ENCODE measurements around the gene OR10H4. TPM values are rescaled to one million over a fixed set of nuclear protein-coding genes. Genes with fewer than 3 reads are reported as not detected.

Gene OR10H4
- total and polyA plus RNA-seq, 2 of the 8 experiments (the other 6 are each of a cell fraction or from before 2014, with no cell fraction given) = not detected

- Histone ChIP-seq H3K9me3 (ENCODE audit: insufficient read depth in 2 of 2, low read depth in 1 of 2, low read length in 1 of 2) (peaks cover 71 to 80% of the 10 kb centered on the region in 2 experiments), H3K27ac (ENCODE audit: low read depth, low read length) (no peak overlapping the region), H3K36me3 (ENCODE audit: control insufficient read depth in 2 of 4, insufficient read depth in 4 of 4, low read length in 3 of 4) (no peaks in the 10 kb centered on the region), H3K23me2 (ENCODE audit: low read depth, low read length) (no peaks in the 10 kb centered on the region), H3K4me2 (ENCODE audit: insufficient read depth in 1 of 2, low read depth in 2 of 2, low read length in 2 of 2) (no peak overlapping the region), H3K79me1 (ENCODE audit: low read depth, low read length) (no peaks in the 10 kb centered on the region), H4K5ac (ENCODE audit: insufficient read length, low read depth, low read length) (no peak overlapping the region), H2AK5ac (ENCODE audit: low read depth, low read length) (no peak overlapping the region), H3K4me3 (ENCODE audit: extremely low read depth in 1 of 4, insufficient read depth in 2 of 4, low read depth in 3 of 4, low read length in 4 of 4) (no peak overlapping the region), H3K14ac (ENCODE audit: insufficient read length) (no peak overlapping the region), H3K9ac (replicated peaks in 1 of 4; ENCODE audit: extremely low read depth in 1 of 4, low read depth in 3 of 4, low read length in 3 of 4) (no peak overlapping the region), H2BK5ac (ENCODE audit: low read depth, low read length) (no peak overlapping the region), H3K4me1 (replicated peaks in 1 of 4; ENCODE audit: control insufficient read depth in 3 of 4, insufficient read depth in 4 of 4, low read length in 3 of 4) (no peaks in the 10 kb centered on the region), H4K20me1 (replicated peaks in 1 of 2; ENCODE audit: control insufficient read depth in 1 of 2, insufficient read depth in 2 of 2, low read length in 2 of 2) (no peaks in the 10 kb centered on the region), H3K23ac (ENCODE audit: insufficient read length) (no peak overlapping the region), H2BK12ac (ENCODE audit: low read depth, low read length) (no peak overlapping the region), H4K91ac (replicated peaks; ENCODE audit: insufficient read length, low read length) (no peak overlapping the region), H2AFZ (ENCODE audit: low read length) (no peak overlapping the region), H3K79me2 (ENCODE audit: control insufficient read depth in 1 of 2, insufficient read depth in 2 of 2, low read length in 2 of 2) (no peaks in the 10 kb centered on the region), H2BK120ac (replicated peaks; ENCODE audit: low read depth, low read length) (no peak overlapping the region), H2BK20ac (ENCODE audit: low read length) (no peak overlapping the region), H2BK15ac (ENCODE audit: low read length) (no peak overlapping the region), H3K27me3 (replicated peaks in 1 of 4; ENCODE audit: control insufficient read depth in 3 of 4, extremely low read depth in 1 of 4, insufficient read depth in 3 of 4, low read length in 3 of 4) (no peaks in the 10 kb centered on the region), H3K4ac (replicated peaks; ENCODE audit: insufficient read length, low read depth, low read length) (no peak overlapping the region), H3K56ac (replicated peaks; ENCODE audit: insufficient read length, low read depth, low read length) (no peak overlapping the region), H4K8ac (ENCODE audit: extremely low read depth, insufficient read depth, low read length) (no peak overlapping the region), H3K18ac (ENCODE audit: extremely low read depth, low read length) (no peak overlapping the region)
- WGBS, 2 experiments (ENCODE audit: extremely low coverage in 1 of 2, insufficient coverage in 1 of 2, insufficient read length in 1 of 2, insufficient replicate concordance in 2 of 2, low coverage in 1 of 2, low lambda C conversion rate in 2 of 2, missing lambda C conversion rate in 1 of 2) = 57% methylated on average over 6 of the region's 6 CpGs; no CpG with 5 or more reads in 1 of the 2 experiments
- FAIRE-seq = no peak
- POLR2A ChIA-PET (ENCODE audit: partially characterized antibody) = no interaction called here
- CTCF ChIA-PET (ENCODE audit: partially characterized antibody) = no interaction called here
- DNase-seq (ENCODE audit: low read depth in 1 of 2, low spot score in 2 of 2) = no peak
- no peak for TF ChIP-seq SIRT6 (IDR thresholded peaks at IDR 0.05; ENCODE audit: low read length)
- TF ChIP-seq CTCF (IDR thresholded peaks at IDR 0.05; ENCODE audit: control extremely low read depth in 1 of 3, insufficient read depth in 1 of 3, low read depth in 1 of 3, low read length in 3 of 3) = no peak
- TF ChIP-seq POLR2A (IDR thresholded peaks at IDR 0.05; ENCODE audit: control extremely low read depth in 1 of 2, low read depth in 2 of 2, low read length in 2 of 2) = no peak
- no peak for TF ChIP-seq SAP30 (IDR thresholded peaks at IDR 0.05; ENCODE audit: insufficient read depth, insufficient replicate concordance, low read length)
- TF ChIP-seq RAD21 (IDR thresholded peaks at IDR 0.05 in 1 of 2, conservative IDR thresholded peaks at IDR 0.05 in 1 of 2; ENCODE audit: low read depth in 2 of 2, low read length in 2 of 2) = no peak
- no peak for TF ChIP-seq SP4 (IDR thresholded peaks at IDR 0.05; ENCODE audit: low read length)
- TF ChIP-seq RXRA (IDR thresholded peaks at IDR 0.05; ENCODE audit: insufficient read depth, low read depth, low read length) = no peak
- TF ChIP-seq GABPA (IDR thresholded peaks at IDR 0.05; ENCODE audit: borderline replicate concordance, insufficient read depth, low read length) = no peak
- no peak for TF ChIP-seq MAFK (IDR thresholded peaks at IDR 0.05; ENCODE audit: low read depth, low read length)
- TF ChIP-seq HDAC6 (IDR thresholded peaks at IDR 0.05; ENCODE audit: low read depth, low read length) = no peak
- no peak for TF ChIP-seq TEAD4 (IDR thresholded peaks at IDR 0.05; ENCODE audit: low read depth, low read length)
- no peak for TF ChIP-seq KDM4A (IDR thresholded peaks at IDR 0.05; ENCODE audit: low read depth, low read length, severe bottlenecking)
- TF ChIP-seq SP2 (IDR thresholded peaks at IDR 0.05; ENCODE audit: low read length) = no peak
Measured at GRCh38 chr19:15962319-15962718, 13.5 kb downstream of the OR10H4 start.

Data from H1 (cell line).